Superior temporal gyrus (tissue), 1 donor: Measurements from ENCODE around the gene KRT77.
"Not testable (repeated sequence)": the region's sequence is repeated elsewhere in the genome, so short reads cannot be mapped to it uniquely, and the experiment has no call there.

Source experiments
- DNase-seq: peaks from one replicate; pipeline ENCODE4 v3.0.0-alpha.2; 2016; ENCODE audit errors: extremely low spot score

KRT77 gene

GRCh38 chr12:52676163-52676562 is 27.2 kb downstream of the KRT77 start:
- DNase-seq, result no peak

GRCh38 chr12:52675301-52675701 is 28.0 kb downstream of the KRT77 start:
- DNase-seq, result no peak

DNA sequence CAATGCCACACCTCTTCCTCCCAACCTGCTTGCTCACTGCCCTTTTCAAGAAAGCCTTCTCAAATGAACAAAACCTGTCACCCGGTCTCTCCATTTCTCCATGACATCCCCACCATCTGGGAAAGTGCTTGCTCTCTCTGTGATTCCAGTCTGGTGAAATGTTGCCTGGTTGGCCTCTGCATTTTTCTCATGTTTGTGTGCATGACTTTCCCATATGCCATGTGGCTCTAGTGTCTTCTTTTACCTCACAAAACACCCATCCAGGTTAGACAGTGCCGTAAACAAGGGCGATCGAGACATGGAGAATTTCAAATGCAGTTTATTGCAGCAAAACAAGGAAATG is 28.9 kb downstream of the KRT77 start:
- no peak for DNase-seq

GRCh38 chr12:52673713-52674432 is 29.5 kb downstream of the KRT77 start:
- no peak for DNase-seq

- DNase-seq, result no peak
These were observed 30.1 kb downstream of the KRT77 start for GRCh38 chr12:52673217-52673616.

DNA sequence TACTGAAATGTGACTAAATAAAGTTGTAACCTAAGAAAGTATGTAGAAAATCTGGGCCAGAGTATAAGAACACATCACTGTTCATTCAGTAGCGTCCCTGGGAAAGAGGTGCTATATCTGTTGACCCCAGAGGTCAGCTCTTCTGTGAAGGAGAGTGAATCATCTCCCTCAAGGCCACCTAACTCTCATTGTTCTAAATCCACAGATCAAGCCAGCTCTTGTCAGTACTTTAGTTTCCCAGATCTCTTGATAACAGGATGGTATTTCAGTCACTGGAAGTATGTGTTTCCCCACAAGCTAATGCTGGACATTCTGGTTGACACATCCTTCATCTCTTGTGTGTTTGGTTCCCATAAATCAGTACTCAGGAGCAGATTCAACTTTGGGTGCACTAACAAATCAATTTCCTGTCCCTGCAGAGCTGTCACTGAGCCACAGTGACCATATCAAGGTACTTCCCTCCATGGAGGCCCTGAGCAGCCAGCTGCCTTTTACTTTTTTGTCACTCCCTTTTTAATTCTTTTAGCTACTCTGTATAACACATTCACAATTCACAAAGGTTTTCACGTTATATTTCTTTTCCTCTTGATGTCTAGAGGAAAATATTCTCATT is 30.9 kb downstream of the KRT77 start:
- no peak for DNase-seq

GRCh38 chr12:52670961-52671360 is 32.4 kb downstream of the KRT77 start:
- DNase-seq, result no peak

DNA sequence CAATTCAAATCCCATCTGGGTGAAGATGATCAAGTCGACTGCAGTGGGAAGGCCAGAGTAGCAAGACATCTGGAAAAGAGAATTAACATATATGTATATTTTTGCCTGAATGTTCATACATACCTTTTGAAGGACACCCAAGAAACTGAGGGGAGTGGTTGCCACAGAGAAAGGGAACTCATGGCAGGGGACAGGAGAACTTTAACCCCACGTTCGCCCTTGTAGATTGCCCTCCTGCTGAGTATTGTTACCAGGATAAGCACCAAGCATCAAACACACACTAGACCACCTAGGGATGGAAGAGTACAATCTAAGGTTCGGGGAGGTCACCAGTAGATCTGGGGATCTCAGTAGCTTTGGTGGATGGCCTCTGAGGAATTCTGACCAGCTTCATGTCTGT is 32.8 kb downstream of the KRT77 start:
- no peak for DNase-seq

DNA sequence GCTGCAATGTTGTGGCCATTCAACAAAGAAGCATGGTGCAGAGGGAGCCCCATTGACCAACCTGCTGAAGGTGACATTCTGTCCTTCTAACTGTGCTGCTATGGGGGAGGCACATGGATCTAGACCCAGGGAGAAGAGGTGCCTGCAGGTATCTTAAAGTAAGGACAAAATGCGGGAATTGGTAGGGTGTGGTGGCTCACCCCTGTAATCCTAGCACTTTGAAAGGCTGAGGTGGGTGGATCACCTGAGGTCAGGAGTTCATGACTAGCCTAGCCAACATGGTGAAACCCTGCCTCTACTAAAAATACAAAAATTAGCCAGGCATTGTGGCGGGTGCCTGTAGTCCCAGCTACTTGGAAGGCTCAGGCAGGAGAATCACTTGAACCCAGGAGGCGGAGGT is 33.4 kb downstream of the KRT77 start:
- not testable (repeated sequence) for DNase-seq

GRCh38 chr12:52669426-52669825 is 33.9 kb downstream of the KRT77 start:
- DNase-seq, result no peak

GRCh38 chr12:52667931-52668330 is 35.4 kb downstream of the KRT77 start:
- no peak for DNase-seq

- no peak for DNase-seq
These were observed 35.8 kb downstream of the KRT77 start for GRCh38 chr12:52667509-52667908.

DNA sequence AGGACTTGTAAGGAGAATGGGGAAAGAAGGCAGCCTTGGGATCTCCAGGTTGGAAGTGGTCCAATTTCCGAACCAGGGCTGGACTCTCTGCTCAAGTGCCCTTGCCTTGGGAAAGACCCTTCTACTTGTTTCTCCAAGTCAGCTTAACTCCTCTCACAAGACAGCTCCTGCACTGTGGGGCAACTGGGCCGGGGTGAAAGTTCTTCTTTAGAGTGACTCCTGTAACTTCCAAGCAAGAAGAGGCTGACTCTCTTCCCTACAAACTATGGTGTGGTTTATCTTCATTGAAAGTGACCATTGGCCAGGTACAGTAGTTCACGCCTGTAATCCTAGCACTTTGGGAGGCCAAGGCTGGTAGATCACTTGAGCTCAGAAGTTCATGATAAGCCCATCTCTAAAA is 36.9 kb downstream of the KRT77 start:
- no peak for DNase-seq

- DNase-seq, result no peak
These were observed 39.9 kb downstream of the KRT77 start for GRCh38 chr12:52663420-52663819.

- DNase-seq, result no peak
These were observed 40.5 kb downstream of the KRT77 start for GRCh38 chr12:52662918-52663229.

- DNase-seq, result no peak
These were observed 41.0 kb downstream of the KRT77 start for GRCh38 chr12:52662093-52662917.

- DNase-seq, result no peak
These were observed 41.7 kb downstream of the KRT77 start for GRCh38 chr12:52661668-52662067.

DNA sequence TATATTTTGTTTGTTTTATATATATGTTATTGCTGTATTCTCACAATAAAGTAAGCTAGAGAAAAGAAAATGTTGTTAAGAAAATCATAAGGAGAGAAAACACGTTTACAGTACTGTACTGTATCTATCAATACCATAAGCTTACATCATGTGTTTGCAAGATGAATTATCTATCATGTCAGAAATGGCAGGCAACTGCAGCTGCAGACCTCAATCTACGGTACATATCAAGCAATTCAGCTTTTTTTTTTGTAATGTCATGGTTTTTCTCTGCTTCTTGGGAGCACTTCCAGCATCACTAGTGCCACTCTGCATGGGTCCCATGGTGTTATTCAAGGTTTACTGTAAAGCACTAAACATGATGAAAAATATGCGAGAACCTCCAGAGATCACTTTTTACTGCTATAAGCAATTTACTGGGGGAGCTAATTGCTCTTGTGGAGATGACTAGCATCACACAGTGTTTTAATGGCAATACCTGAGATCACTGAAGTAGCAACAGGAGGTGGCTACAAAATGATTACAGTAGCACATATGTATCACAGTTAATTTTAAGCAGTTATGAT is 42.3 kb downstream of the KRT77 start:
- no peak for DNase-seq

DNA sequence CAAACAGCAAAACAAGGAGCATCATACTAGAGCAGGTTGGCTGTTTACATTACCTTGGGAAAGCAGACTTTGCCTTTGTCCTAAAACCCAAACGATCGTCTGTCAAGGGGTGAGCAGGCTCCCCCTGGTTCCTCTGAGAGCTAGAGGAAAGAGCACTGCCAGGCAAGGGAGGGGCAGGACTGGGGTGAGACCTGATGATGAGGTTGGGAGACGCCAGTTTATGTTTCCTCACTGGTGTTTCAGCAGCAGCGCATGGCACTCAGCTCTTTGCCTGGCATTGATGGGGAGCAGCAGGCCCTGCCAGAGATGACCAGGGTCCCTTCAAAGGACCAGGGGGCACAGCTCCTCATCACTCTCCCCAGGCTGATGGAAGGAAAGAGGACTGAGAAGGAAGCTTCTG is 43.4 kb downstream of the KRT77 start:
- DNase-seq, result no peak

DNA sequence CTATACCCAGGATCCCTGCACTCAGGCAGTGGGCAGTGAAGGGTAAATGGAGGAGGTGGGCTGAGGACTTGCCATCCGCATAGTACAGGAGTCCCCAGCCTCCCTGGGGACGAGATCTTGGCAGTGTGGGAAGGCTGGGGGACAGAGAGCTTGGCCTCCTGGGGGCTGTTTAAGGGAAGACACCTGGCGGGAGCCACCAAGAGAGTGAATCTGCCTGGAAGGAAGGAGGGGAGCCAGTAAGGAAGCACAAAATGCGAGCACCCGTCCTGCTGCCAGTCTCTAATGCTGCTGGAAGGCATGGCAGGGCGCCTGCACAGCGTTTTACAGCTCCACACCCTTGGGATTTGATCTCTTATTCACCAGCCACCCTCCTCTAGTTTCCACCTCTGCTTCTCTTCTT is 43.9 kb downstream of the KRT77 start:
- DNase-seq, result no peak

DNA sequence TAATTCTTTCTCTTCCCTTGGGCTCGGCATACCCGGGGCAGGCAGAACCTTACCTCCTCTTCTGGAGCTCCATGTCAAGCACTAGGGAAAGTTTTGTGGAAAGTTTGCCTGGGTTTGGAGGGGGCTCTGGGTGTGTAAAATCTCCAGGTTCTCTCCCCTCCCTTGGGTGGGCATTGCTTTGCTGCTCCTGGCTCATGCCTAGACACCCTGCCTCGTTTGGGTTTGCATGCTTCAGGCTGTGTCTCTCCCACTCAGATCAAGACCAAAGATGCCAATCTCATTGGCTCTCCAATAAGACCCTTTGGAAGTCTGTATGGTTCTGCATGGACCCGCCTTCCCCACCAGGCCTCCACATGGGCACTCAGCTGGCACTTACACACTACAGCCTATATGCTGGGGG is 45.1 kb downstream of the KRT77 start:
- DNase-seq, result no peak

GRCh38 chr12:52657250-52657902 is 45.9 kb downstream of the KRT77 start:
- no peak for DNase-seq
